ENCODE measurements around the gene PRMT7.
"Not testable (repeated sequence)": the region's sequence is repeated elsewhere in the genome, so short reads cannot be mapped to it uniquely, and the experiment has no call there.

The PRMT7 gene

GRCh38 chr16:68284847-68285246 lies 26.0 kb upstream of the PRMT7 start:
- DNase-seq = no peak

DNA sequence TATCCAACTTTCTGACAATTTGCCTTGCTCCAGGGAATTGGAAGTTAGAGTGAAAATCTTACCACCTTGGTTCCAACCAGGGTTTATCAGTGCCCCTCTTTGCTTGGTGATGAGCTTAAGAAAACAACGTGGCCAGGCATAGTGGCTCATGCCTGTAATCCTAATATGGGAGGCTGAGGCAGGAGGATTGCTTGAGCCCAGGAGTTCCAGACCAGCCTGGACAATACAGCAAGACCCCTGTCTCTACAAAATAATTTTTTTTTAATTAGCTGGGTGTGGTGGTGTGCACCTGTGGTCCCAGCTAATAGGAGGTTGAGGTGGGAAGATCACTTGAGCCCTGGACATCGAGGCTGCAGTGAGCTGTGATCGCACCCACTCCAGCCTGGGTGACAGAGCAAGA lies 25.1 kb upstream of the PRMT7 start:
- no peak for DNase-seq

GRCh38 chr16:68286153-68287074 lies 24.4 kb upstream of the PRMT7 start:
- DNase-seq = no peak

DNA sequence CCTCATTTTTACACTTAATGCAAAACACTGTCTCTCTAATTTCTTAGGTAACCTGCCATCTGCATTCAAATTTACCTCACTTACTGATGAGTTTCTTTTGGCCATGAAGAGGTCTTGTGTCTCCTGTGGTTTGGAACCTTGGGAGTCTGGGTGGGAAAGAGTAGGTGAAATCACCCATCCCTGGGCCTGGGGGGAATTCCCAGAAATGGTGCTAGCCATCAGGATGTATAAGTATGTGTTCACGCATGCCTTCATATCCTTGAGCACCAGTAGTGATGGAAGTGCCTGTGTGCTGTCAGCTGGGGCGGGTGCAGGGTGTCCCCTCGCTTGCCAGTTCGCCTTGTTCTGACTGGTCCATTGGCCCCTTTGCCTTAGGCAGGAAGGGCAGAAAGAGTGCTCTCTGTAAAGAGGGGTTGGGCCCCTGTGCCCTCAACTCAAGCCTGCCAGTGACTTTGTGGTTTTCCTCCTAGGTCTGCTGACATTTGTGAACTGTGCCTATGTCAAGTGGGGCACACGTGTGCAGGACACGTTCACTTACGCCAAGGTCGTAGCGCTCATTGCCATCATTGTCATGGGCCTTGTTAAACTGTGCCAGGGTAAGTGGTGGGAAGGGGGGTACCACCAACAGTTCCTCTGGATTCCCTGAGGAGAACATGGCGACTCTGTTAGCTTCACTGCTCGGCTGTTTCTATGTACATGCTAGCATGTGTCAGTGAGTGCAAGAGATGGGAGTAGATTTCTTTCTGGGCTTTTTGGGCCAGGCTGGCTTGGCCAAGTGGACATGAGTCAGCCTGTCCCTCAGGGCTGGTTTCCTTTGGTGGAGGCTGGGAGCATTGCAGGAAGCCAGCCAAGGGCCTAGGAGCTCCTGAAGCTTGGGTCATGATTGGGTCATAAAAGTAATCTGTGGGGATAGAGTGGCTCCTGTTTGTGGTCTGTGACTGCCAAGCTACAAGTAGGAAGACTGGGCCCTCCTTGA lies 23.3 kb upstream of the PRMT7 start:
- DNase-seq = no peak

DNA sequence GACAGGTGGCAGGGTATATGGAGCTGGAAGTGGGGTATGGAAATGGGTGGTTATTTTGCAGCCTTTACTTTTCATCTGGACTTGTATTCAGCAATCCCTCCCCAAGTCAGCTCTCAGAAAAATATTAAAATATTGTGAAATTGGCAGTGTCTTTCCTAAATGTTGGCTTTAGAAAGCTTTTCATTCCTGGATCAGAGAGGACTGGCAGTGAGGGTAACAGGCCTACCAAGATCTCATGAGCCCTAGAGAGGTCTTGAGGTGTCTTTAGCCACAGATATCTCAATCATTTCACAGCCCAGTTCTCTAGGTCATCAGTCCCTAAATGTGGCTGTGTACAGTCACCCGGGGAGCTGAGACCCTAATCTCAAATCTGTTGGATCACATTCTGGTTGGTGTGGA lies 22.6 kb upstream of the PRMT7 start:
- DNase-seq = no peak

DNA sequence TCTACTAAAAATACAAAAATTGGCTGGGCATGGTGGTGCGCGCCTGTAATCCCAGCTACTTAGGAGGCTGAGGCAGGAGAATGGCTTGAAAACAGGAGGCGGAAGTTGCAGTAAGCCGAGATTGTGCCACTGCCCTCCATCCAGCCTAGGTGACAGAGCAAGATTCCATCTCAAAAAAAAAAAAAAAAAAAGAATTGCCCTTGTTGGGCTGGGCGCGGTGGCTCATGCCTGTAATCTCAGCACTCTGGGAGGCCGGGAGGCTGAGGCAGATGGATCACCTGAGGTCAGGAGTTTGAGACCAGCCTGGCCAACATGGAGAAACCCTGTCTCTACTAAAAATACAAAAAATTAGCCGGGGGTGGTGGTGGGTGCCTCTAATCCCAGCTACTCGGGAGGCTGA lies 22.0 kb upstream of the PRMT7 start:
- not testable (repeated sequence) for DNase-seq

DNA sequence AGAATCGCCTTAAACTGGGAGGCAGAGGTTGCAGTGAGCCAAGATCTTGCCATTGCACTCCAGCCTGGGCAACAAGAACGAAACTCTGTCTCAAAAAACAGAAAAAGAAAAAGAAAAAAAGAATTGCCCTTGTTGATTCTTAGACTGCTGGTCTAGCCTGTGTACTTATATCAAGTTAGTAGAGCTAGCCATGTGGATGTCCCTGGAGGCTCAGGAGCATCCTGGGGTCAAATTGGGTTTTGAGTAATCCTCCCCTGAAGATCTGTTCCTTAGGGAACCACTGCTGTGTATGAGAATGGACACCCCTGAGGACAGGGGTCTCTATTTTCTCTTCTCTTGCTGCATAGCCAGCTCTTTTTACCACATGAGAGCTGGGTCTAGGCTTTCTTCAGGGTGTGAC lies 21.6 kb upstream of the PRMT7 start:
- no peak for DNase-seq

DNA sequence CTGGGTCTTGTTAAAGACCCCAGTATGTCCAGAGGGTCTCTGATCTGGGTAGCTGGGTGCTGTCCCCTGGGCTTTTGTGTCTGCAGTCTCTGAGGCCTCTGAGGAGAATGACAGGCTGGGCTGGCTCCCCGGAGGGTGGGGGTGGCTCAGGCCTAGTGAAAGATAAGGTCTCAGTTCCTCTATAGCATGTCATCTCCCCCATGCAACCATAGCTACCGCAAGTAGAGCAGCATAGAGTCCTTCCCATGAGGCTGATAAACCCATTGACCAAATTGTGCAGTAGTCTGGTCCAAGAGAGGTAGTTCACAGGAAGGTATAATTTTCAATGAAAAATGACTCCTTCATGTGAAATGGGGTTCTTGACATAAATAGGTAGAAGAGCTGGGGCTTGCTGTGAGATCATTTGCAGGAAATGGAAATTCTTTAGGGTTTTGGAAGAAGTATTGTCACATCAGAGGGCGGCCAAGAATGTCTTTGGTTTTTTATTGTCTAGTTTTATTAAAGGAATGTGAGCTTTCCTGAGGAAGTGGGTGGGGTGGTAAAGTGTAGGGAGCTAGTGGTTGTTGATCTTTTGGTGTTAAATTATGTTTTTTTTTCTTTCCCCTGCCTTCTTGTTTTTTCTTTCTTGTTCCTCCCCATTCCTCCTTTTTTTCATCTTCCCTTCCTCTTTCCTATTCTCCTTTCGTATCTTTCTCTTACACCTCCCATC lies 21.0 kb upstream of the PRMT7 start:
- DNase-seq = no peak

DNA sequence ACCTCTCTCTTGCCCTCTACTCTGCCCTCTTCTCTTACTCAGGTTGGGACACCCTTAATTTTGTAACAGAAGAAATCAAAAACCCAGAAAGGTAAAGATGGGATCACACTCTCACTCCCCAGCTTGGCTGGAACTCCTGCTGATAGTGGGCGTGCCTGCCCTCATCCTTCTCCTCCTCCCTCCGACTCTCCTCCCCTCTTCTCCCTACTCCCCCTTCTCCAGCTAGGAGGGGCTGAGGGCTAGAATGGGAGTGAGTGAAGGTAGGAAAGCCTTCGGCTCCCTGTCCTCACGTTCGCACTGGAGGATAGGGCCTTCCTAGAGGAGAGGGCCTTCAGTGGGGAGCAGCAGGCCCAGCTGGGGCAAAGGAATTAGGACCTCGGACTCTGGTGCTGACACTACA lies 20.4 kb upstream of the PRMT7 start:
- no peak for DNase-seq

DNA sequence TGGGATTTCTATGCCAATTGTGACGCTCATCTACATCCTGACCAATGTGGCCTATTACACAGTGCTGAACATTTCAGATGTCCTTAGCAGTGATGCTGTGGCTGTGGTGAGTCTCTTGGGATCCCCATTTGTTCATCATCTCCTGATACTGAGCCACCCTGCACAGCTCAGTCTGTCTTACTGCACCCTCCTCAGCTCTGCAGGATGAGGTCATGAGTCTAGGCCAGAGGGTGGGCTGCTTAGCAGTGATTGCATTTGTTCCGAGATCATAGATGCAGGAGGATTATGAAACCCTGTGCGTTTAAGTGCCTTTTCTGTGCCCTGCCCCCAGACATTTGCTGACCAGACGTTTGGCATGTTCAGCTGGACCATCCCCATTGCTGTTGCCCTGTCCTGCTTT lies 19.6 kb upstream of the PRMT7 start:
- no peak for DNase-seq

DNA sequence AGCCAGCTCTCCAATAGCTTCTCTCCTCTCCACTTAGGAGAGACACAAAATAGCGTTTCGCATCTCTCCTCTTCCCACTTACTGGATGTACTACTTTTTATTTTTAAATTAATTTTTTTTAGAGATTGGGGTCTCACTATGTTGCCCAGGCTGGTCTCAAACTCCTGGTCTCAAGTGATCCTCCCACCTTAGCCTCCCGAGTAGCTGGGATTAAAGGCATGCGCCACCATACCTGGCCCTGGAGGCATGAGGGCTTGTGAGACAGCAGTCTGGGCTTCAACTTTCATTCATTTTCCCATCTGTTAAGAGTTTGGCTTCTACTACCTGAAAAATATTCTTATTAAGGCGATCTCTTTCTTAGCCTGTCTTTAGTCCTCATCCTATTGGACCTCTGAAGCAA lies 18.4 kb upstream of the PRMT7 start:
- no peak for DNase-seq

DNA sequence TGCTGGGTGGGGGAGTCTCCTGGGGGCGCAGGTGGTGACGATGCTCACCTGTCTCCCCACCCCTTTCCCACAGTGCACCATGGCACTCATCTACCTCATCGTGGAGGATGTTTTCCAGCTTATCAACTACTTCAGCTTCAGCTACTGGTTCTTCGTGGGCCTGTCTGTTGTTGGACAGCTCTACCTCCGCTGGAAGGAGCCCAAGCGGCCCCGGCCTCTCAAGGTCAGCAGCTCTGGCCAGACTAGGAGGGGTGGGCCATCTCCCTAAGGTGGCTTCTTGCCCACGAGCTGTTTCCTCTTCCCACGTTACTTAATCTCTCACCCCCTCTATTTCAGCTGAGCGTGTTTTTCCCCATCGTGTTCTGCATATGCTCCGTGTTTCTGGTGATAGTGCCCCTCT lies 14.5 kb upstream of the PRMT7 start:
- DNase-seq = no peak

- no peak for DNase-seq
Measured at GRCh38 chr16:68296693-68297092, 14.1 kb upstream of the PRMT7 start.

DNA sequence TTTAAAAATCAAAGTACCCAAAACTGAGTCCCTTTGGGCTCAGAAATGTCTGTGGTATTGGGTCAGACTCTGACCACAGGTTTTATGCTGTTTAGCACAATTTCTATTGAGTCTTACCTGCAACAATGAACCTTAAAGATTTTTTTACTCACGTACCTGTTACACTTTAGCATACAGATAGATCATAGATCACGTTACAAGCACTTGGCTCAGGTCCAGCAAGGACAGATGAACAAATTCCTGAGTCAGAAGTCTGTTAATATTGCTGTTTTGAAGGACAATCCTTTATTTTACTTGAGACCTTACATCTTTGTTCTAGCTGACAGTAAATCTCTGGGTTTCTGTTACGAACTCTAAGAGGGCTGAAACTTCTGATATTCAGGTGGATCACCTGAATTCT lies 12.9 kb upstream of the PRMT7 start:
- DNase-seq = no peak

DNA sequence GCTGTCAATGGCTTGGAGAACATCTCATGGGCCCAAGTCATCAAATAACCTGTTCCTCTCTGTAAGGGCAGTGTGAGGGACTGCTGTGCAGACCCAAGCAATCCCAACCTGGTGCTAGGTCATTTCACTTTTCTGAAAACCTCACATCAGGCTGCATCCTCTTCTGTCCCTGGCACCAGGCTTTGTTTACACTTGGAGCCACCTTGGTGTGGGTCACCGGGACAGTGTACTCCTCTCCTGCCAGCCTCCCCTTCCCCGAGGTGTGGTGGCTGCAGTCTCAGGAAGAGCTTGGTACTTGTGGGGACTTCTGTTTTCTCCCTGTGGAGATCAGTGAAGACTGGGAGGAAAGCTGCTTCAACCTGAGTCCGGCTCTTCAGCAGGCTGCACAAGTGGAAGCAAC lies 12.5 kb upstream of the PRMT7 start:
- no peak for DNase-seq

DNA sequence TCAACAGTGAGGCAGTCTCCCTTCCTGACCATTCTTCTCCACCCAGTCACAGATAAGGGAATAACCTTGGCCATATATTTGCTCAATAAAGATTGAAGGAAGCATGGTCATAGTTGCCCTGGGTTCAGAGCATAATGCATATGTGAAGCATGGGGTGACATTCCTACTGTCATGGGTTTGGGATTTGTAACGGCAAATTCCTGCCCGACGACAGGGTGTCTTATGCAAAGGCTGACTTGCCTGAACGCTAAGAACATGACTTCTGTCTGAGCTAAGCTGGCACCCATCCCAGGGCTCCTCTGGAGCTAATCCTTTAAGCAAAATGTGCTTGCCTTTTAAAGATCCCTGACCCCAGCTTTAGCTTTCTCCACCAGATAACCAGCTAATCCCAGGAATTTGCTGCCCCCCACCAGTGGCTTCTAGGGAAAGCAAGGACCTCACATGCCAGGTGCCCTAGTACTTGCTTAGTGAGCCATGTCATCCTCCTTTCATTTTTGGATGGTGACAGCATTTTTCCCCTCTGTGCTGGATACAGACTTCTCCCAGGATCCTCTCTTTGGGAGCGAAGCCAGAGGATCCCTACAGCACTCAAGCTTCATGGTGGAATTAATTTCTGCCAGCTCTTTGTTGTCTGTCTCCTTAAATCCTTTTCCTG lies 11.8 kb upstream of the PRMT7 start:
- peak; percentile 1 for DNase-seq

DNA sequence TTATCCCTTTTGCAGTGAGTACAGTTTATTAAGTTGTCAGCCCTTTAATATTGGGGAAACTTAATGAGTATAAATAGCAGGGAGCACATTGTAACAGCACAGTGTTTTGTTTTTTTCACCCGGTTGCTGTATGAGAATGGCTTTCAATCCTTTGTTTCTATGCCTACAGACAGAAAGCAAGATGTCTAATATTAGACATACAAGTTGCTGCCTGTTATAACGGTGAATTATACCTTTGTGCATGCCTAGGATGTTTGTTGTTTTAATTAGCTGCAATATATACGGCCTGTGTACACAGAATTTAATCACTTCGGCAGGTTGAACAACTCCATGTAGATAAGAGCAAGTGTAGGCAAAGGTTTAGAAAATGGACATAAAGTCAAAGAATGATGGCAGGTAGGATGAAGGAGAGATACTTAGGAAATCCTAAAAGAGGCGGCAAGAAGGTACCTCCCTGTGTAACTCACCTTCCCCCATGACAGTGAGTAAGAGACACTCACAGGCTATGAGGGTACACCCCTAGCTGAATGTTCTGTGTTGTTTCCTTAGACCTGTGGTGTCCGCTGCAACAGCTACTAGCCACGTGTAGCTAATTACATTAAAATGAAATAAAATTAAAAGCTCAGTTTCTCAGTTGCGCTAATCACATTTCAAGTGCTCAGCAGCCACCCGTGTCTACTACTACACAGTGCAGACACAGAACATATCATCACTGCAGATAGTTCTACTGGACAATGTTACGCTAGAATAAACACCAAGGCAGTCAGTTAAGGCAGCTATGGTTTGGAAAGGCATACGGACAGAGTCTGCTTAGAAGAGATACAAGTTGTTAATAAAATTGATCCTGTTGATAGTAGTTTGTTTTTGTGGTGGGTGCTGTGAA lies 11.0 kb upstream of the PRMT7 start:
- no peak for DNase-seq

GRCh38 chr16:68300734-68301459 lies 9.9 kb upstream of the PRMT7 start:
- DNase-seq = no peak

GRCh38 chr16:68306633-68307032 lies 4.2 kb upstream of the PRMT7 start:
- no peak for DNase-seq

DNA sequence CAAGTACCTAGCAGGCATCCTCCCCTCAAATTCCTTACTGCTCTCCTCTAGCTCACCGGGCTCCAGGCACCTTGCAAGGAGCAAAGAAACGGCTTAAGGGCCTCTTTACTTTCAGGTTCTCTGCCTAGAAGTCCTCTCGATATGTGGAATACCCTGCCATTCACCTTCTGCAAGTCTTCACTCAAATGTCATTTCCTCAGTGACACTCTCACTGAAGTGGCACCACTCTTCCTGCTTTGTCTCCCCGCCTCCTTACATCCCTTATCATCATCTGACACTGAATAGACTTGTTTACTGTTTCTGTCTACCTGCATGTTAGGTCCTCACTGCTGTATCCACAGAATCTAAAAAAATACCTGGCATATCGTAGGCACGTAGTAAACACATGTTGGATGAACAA lies 1.0 kb upstream of the PRMT7 start:
- DNase-seq = no peak

DNA sequence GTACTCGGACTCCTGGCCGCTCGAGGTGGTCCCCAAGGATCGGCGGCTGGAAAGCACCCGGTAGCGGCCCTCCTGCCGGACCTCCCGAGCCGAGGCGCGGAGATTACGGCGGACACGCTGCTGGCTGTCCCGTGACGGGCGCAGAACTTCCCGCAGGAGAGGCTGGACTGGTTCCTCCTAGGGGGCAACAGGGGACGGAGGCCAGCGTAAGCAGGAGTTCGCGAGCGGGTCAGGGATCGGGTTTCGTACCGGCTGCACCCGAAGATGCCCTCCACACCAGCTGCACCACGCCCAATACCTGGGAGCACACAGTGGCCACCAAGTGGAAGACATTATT lies 414 bp upstream of the PRMT7 start:
- DNase-seq = no peak
